SJCRH30 (cell line): ENCODE results near the gene MTNR1A. TPM values are rescaled to one million over a fixed set of nuclear protein-coding genes. Genes with fewer than 3 reads are reported as not detected.
A peak's percentile ranks its signal among the peaks of the same experiment; 100 is the strongest.
"Not testable (repeated sequence)": the region's sequence is repeated elsewhere in the genome, so short reads cannot be mapped to it uniquely, and the experiment has no call there.

Experiments
- DNase-seq, 2 experiments: peaks; one replicate each; pipeline ENCODE4 v3.0.0-alpha.2; 2015 to 2020
- H3K27ac ChIP-seq: fragments of 250-450 bp; sonication (Bioruptor Pico); 2 replicates; pipeline ENCODE4 v1.5.1; 2020; ENCODE audit warnings: mild to moderate bottlenecking, moderate library complexity
- H3K27me3 ChIP-seq: fragments of 250-450 bp; sonication (Bioruptor Pico); 2 replicates; pipeline ENCODE4 v1.5.1; 2020; ENCODE audit warnings: mild to moderate bottlenecking, moderate library complexity
- H3K36me3 ChIP-seq: fragments of 250-450 bp; sonication (Bioruptor Pico); 2 replicates; pipeline ENCODE4 v1.5.1; 2020; ENCODE audit warnings: mild to moderate bottlenecking, moderate library complexity
- H3K4me1 ChIP-seq: fragments of 250-450 bp; sonication (Bioruptor Pico); 2 replicates; pipeline ENCODE4 v1.5.1; 2020; ENCODE audit warnings: mild to moderate bottlenecking, moderate library complexity
- H3K4me3 ChIP-seq: fragments of 250-450 bp; sonication (Bioruptor Pico); 2 replicates; pipeline ENCODE4 v1.5.1; 2020; ENCODE audit warnings: mild to moderate bottlenecking, moderate library complexity
- H3K9me3 ChIP-seq: fragments of 250-450 bp; sonication (Bioruptor Pico); replicated peaks from 2 replicates; pipeline ENCODE4 v1.5.1; 2020; ENCODE audit warnings: mild to moderate bottlenecking, moderate library complexity
- total RNA-seq: library from RNA; depleted of rRNA; stranded (reverse); fragments of >200 nt; shearing (Covaris generic); gene quantifications from 2 replicates; pipeline ENCODE4 v1.2.3, GENCODE V29; 2014

The MTNR1A gene
- total RNA-seq, 1 experiment from 2014 or later: not detected

DNA sequence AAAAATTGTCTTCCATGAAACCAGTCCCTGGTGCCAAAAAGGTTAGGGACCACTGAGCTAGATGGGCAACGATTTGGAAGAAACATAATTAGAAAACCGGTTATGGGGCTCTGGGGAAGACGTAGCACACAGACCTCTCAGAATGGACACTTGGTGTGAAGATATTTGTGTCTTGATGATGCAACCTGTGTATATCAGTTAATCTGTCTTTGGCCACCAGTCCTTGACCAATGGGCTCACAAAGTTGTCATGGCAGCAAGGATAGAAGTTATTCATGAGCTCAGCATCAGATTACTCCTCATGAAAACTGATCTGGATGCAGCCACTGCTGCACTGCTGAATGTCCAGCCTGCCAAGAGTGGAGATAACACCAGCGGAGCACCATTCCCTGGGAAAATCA is 13.6 kb downstream of the MTNR1A start:
- H3K9me3 ChIP-seq: no peaks in the 10 kb centered on the region
- H3K4me3 ChIP-seq: no peak overlapping the region
- no peaks in the 10 kb centered on the region for H3K27me3 ChIP-seq
- no peaks in the 10 kb centered on the region for H3K36me3 ChIP-seq
- no peaks in the 10 kb centered on the region for H3K4me1 ChIP-seq
- no peak overlapping the region for H3K27ac ChIP-seq
- no peak for DNase-seq

DNA sequence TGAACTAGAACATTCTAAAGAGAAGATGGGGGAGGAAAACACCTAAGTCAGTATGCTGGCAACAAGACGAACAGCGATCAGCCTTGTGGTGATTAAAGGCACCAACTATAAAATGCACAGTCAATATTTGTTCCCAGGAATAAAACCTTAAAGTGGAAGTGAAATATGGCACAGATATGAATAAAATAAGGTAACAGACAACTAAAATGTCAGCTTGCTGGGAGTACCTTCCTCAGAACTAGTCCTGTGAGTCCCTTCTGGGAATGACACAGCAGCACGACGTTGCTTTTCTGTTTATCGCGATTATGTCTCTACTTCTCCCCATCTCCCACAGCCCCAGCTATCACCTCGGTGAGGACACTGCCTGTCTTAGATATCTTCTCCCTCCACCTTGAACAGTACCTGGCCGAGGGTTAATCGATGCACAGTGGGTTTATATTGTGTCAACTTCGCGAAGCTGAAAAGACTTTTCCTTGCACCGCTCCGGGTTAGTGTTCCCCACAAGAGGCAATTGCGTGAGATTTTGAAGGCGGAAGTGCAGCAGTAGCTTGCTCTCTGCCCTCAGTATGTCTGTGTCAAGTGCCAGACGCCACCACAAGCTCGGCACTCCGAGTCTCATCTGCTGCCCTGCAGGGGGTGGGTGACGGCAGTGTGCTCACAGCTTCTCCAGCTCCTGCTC is 17.4 kb downstream of the MTNR1A start:
- Histone ChIP-seq H3K36me3 (no peaks in the 10 kb centered on the region), H3K27ac (no peak overlapping the region), H3K4me3 (no peak overlapping the region), H3K9me3 (no peaks in the 10 kb centered on the region), H3K27me3 (no peaks in the 10 kb centered on the region), H3K4me1 (no peaks in the 10 kb centered on the region)
- no peak for DNase-seq

- H3K36me3 ChIP-seq: no peaks in the 10 kb centered on the region
- no peak overlapping the region for H3K27ac ChIP-seq
- H3K27me3 ChIP-seq: no peaks in the 10 kb centered on the region
- no peaks in the 10 kb centered on the region for H3K9me3 ChIP-seq
- no peaks in the 10 kb centered on the region for H3K4me1 ChIP-seq
- DNase-seq: no peak
- H3K4me3 ChIP-seq: no peak overlapping the region
These were observed 19.1 kb downstream of the MTNR1A start for GRCh38 chr4:186536285-186536684.

DNA sequence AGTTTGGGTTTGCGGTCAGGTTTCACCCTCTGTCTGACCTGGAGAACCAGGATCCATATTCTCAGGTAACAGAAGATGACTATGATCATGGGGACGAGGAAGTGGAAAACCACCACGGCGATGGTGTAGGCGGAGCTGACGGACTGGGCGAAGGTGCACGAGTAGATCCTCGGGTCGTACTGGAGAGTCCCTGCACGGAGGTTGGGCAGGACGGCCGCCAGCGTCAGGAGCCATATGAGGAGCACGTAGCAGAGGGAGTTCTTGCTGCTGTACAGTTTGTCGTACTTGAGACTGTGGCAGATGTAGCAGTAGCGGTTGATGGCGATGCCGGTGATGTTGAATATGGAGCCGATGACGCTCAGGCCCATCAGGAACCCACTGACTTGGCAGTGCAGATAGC is 21.3 kb downstream of the MTNR1A start:
- no peaks in the 10 kb centered on the region for H3K36me3 ChIP-seq
- no peak overlapping the region for H3K27ac ChIP-seq
- no peaks in the 10 kb centered on the region for H3K9me3 ChIP-seq
- DNase-seq: no peak
- no peaks in the 10 kb centered on the region for H3K4me1 ChIP-seq
- no peaks in the 10 kb centered on the region for H3K27me3 ChIP-seq
- H3K4me3 ChIP-seq: no peak overlapping the region

GRCh38 chr4:186523927-186524326 is 31.4 kb downstream of the MTNR1A start:
- not testable (repeated sequence) for H3K9me3 ChIP-seq, H3K4me3 ChIP-seq, DNase-seq, H3K27ac ChIP-seq, H3K36me3 ChIP-seq, H3K4me1 ChIP-seq, H3K27me3 ChIP-seq

DNA sequence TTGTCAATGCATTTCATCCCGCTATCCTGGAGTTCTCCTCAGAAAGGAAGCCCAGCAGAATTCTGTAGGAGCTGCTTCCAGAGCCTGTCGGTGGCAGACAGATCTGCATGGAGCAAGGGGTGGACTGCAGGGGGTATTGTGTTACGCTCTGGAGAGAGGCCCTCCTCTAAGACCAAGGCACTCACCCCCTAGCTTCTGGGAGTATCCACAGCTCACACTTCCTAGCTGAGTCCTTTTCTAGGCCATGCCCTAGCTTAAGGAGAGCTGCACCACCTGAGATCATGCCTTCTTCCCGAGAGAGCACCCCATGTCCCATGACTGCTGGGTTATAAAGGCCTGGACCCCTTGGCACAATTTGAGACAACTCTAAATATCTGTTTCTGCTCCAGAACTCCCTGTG is 39.1 kb downstream of the MTNR1A start:
- H3K27ac ChIP-seq: no peak overlapping the region

GRCh38 chr4:186514271-186514950 is 41.0 kb downstream of the MTNR1A start:
- H3K4me3 ChIP-seq: no peak overlapping the region
- no peaks in the 10 kb centered on the region for H3K27me3 ChIP-seq
- no peaks in the 10 kb centered on the region for H3K36me3 ChIP-seq
- H3K9me3 ChIP-seq: no peaks in the 10 kb centered on the region
- H3K4me1 ChIP-seq: no peaks in the 10 kb centered on the region
- no peak overlapping the region for H3K27ac ChIP-seq
- no peak for DNase-seq

More for the DNA sequence above, 39.1 kb downstream of the MTNR1A start:
- no peaks in the 10 kb centered on the region for H3K9me3 ChIP-seq
- no peak overlapping the region for H3K4me3 ChIP-seq
- H3K36me3 ChIP-seq: no peaks in the 10 kb centered on the region
- no peaks in the 10 kb centered on the region for H3K4me1 ChIP-seq
- H3K27me3 ChIP-seq: no peaks in the 10 kb centered on the region
- no peak for DNase-seq

DNA sequence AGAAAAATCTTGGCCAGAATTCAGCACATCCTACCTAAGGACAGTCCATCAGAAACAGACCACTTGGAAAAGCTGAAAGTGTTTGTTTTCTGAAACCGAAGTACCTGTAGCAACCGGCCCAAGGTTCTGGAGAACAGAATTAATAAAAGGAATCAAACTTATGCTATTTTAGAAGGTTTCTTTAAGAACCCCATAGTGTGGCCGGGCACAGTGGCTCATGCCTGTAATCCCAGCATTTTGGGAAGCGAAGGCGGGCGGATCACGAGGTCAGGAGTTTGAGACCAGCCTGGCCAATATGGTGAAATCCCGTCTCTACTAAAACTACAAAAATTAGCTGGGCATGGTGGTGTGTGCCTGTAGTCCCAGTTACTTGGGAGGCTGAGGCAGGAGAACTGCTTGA is 50.6 kb downstream of the MTNR1A start:
- H3K9me3 ChIP-seq, H3K36me3 ChIP-seq, H3K4me1 ChIP-seq, H3K27ac ChIP-seq, H3K27me3 ChIP-seq, H3K4me3 ChIP-seq, DNase-seq: not testable (repeated sequence)

DNA sequence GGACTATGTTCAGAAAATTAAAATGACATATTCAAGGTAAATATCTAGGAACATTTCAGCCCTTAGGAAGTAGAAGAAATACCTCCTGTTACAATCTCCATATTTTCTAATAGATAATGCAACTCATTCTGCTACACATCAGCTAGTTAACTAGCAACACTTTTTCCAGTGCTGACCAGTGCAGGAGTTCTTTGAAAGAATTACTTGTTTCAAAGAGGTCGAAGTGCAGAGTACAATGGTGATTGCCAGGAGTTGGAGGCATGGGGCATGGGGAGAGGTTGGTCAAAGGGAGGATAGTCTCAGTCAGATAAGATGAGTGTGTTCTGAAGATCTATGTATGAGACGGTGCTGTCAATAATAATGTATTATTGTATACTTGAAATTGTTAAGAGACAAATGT is 53.1 kb downstream of the MTNR1A start:
- Histone ChIP-seq H3K4me1 (no peaks in the 10 kb centered on the region), H3K27ac (no peak overlapping the region), H3K36me3 (no peaks in the 10 kb centered on the region), H3K9me3 (no peaks in the 10 kb centered on the region), H3K27me3 (no peaks in the 10 kb centered on the region), H3K4me3 (no peak overlapping the region)
- no peak for DNase-seq

DNA sequence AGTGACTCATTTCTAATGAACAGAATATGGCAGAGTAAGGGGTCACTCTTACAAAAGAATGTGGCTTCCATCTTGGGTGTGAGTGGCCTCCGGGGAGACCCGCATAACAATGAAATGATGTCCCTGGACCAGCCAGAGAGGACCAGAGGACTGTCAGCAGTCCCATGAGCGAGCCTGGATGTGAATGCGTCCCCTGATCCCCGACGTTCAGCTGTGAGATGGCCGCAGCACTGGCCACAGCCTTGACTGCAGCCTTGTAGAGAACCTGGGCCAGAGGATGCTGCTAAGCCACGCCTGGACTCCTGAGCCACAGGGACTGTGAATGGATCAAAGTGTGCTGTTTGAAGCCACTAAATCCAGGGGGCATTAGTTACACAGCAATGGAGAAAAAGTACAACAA is 53.8 kb downstream of the MTNR1A start:
- Histone ChIP-seq H3K27me3 (no peaks in the 10 kb centered on the region), H3K4me3 (no peak overlapping the region), H3K36me3 (no peaks in the 10 kb centered on the region), H3K27ac (no peak overlapping the region), H3K9me3 (no peaks in the 10 kb centered on the region), H3K4me1 (no peaks in the 10 kb centered on the region)
- DNase-seq: no peak

GRCh38 chr4:186500721-186501304 is 54.6 kb downstream of the MTNR1A start:
- Histone ChIP-seq H3K4me1 (no peaks in the 10 kb centered on the region), H3K9me3 (no peaks in the 10 kb centered on the region), H3K36me3 (no peaks in the 10 kb centered on the region), H3K27ac (no peak overlapping the region), H3K4me3 (no peak overlapping the region), H3K27me3 (no peaks in the 10 kb centered on the region)
- DNase-seq: no peak

DNA sequence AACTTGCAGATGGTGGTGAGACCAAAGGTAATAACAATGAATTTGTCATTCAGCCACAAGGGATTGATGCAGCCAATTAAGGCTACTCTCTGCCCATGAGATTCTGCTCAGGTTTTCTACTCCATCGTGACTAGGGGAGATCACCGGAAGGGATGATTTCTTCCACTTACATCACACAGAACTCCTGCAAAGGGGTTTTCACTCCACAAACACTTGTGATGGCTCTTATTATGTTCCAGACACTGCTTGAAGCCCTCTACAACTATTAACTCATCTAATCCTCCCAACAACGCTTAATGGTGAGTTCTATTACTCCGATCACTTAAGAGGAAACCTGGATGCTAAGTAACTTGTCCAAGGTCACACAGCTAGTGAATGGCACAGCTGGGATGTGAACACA is 55.9 kb downstream of the MTNR1A start:
- DNase-seq: no peak
- Histone ChIP-seq H3K27me3 (no peaks in the 10 kb centered on the region), H3K36me3 (no peaks in the 10 kb centered on the region)

DNA sequence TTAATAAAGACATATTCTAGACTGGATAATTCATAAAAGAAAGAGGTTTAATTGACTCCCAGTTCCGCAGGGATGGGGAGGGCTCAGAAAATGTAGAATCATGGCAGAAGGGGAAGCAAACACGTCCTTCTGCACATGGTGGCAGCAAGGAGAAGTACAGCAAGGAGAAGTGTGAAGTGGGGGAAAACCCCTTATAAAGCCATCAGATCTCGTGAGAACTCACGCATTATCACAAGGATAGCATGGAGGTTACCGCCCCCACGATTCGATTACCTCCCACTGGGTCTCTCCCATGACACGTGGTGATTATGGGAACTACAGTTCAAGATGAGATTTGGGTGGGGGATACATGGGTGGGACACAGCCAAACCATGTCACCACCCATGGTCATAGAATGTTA is 58.3 kb downstream of the MTNR1A start:
- no peak for DNase-seq
- Histone ChIP-seq H3K36me3 (no peaks in the 10 kb centered on the region), H3K9me3 (no peaks in the 10 kb centered on the region), H3K4me1 (no peaks in the 10 kb centered on the region), H3K4me3 (no peak overlapping the region), H3K27ac (no peak overlapping the region), H3K27me3 (no peaks in the 10 kb centered on the region)

More for the DNA sequence above, 55.9 kb downstream of the MTNR1A start:
- H3K27ac ChIP-seq: no peak overlapping the region
- no peaks in the 10 kb centered on the region for H3K9me3 ChIP-seq
- no peaks in the 10 kb centered on the region for H3K4me1 ChIP-seq
- H3K4me3 ChIP-seq: no peak overlapping the region

GRCh38 chr4:186494496-186494895 is 60.9 kb downstream of the MTNR1A start:
- H3K9me3 ChIP-seq: no peaks in the 10 kb centered on the region
- no peaks in the 10 kb centered on the region for H3K4me1 ChIP-seq
- no peaks in the 10 kb centered on the region for H3K36me3 ChIP-seq
- H3K27me3 ChIP-seq: no peaks in the 10 kb centered on the region
- no peak overlapping the region for H3K4me3 ChIP-seq
- no peak for DNase-seq
- no peak overlapping the region for H3K27ac ChIP-seq

- H3K4me3 ChIP-seq: no peak overlapping the region
- no peak overlapping the region for H3K27ac ChIP-seq
- no peaks in the 10 kb centered on the region for H3K27me3 ChIP-seq
- no peaks in the 10 kb centered on the region for H3K9me3 ChIP-seq
- H3K4me1 ChIP-seq: no peaks in the 10 kb centered on the region
- DNase-seq: no peak
- no peaks in the 10 kb centered on the region for H3K36me3 ChIP-seq
These were observed 67.6 kb downstream of the MTNR1A start for GRCh38 chr4:186487726-186488125.

GRCh38 chr4:186486172-186486571 is 69.2 kb downstream of the MTNR1A start:
- no peaks in the 10 kb centered on the region for H3K9me3 ChIP-seq
- no peak for DNase-seq
- no peaks in the 10 kb centered on the region for H3K27me3 ChIP-seq
- H3K4me3 ChIP-seq: peak overlapping the region; percentile 45
- no peaks in the 10 kb centered on the region for H3K36me3 ChIP-seq
- H3K4me1 ChIP-seq: no peaks in the 10 kb centered on the region
- no peak overlapping the region for H3K27ac ChIP-seq
